HCT116 (cell line): ENCODE data around the gene PHKB. TPM values are rescaled to one million over a fixed set of nuclear protein-coding genes. Genes with fewer than 3 reads are reported as not detected.

ENCODE experiments used
- ATAC-seq: fragments of 200-7000 bp; cut with Tn5 transposase; 2 replicates; pipeline ENCODE4 v1.9.1; 2020; ENCODE audit warnings: mild to moderate bottlenecking, moderate library complexity
- BruUV-seq: library from RNA; stranded (reverse); fragments of 400-500 nt; replicated peaks from 2 replicates; lab custom pipeline; 2021; lab: Mats Ljungman, UMichigan
- CTCF ChIA-PET: fragments of 300-600 bp; sonication (Branson Sonifier 250); formaldehyde crosslinking; loops from one replicate; lab custom pipeline; 2021; ENCODE audit warnings: antibody characterized with exemption; lab: Charles Lee
- POLR2A ChIA-PET: fragments of 300-600, 350-600 bp; sonication (Branson Sonifier 250); formaldehyde crosslinking; loops from one replicate; lab custom pipeline; 2021; ENCODE audit warnings: antibody characterized with exemption; lab: Charles Lee
- RAD21 ChIA-PET, 2 experiments: fragments of 300-600 bp; sonication (Branson Sonifier 250); formaldehyde crosslinking; loops; one replicate each; lab custom pipeline; 2023; ENCODE audit warnings: low total read pairs in 2 of 2; ENCODE audit not compliant: uncharacterized antibody in 2 of 2, unreplicated experiment in 2 of 2, low non-redundant PET in 1 of 2; lab: Charles Lee
- DNase-seq: peaks from one replicate; pipeline ENCODE4 v3.0.0-alpha.2; 2010; ENCODE audit warnings: low read depth, low spot score
- H2AFZ ChIP-seq: fragments of 200-600 bp; shearing (Covaris generic), sonication (generic); 2 replicates; pipeline ENCODE4 v1.6.1; 2017; ENCODE audit warnings: low read depth, mixed run types, mixed read lengths, antibody characterized with exemption, low read length; ENCODE audit not compliant: poor library complexity, severe bottlenecking
- H3K27ac ChIP-seq: 2 replicates; pipeline ENCODE4 v1.5.1; 2012; ENCODE audit warnings: low read depth, low read length
- H3K27me3 ChIP-seq: fragments of 200-600 bp; sonication (generic); 2 replicates; pipeline ENCODE4 v1.6.1; 2016; ENCODE audit warnings: mixed run types, low read length, mixed read lengths; ENCODE audit not compliant: insufficient read depth
- H3K36me3 ChIP-seq, 2 experiments: fragments of 200-500 bp in 1 of 2; fragments of 200-600 bp in 1 of 2; sonication (Bioruptor generic) in 1 of 2; sonication (generic) in 1 of 2; 2 replicates each; pipeline versions ENCODE4 v1.5.1 to v1.6.1; 2014 to 2016; ENCODE audit warnings: low read length in 2 of 2, inconsistent platforms in 1 of 2, mixed read lengths in 1 of 2, mixed run types in 1 of 2; ENCODE audit not compliant: insufficient read depth in 2 of 2, control insufficient read depth in 1 of 2
- H3K4me1 ChIP-seq, 2 experiments: fragments of 200-600 bp in 1 of 2; sonication (generic) in 1 of 2; 2 replicates each; pipeline versions ENCODE4 v1.5.1 to v1.6.1; 2012 to 2017; ENCODE audit warnings: low read length in 2 of 2, inconsistent platforms in 1 of 2, mild to moderate bottlenecking in 1 of 2, mixed read lengths in 1 of 2, mixed run types in 1 of 2, moderate library complexity in 1 of 2; ENCODE audit not compliant: insufficient read depth in 2 of 2, control insufficient read depth in 1 of 2
- H3K4me2 ChIP-seq: fragments of 200-600 bp; sonication (generic); 2 replicates; pipeline ENCODE4 v1.6.1; 2017; ENCODE audit warnings: mixed run types, low read length, mixed read lengths
- H3K4me3 ChIP-seq, 2 experiments: fragments of 200-600 bp in 1 of 2; sonication (generic) in 1 of 2; replicated peaks in 1 of 2; 2 replicates each; pipeline ENCODE4 v1.5.1; 2011 to 2016; ENCODE audit warnings: low read length in 2 of 2, control low read depth in 1 of 2, low read depth in 1 of 2, mild to moderate bottlenecking in 1 of 2, mixed read lengths in 1 of 2, mixed run types in 1 of 2
- H3K79me2 ChIP-seq: fragments of 200-600 bp; sonication (generic); 2 replicates; pipeline ENCODE4 v1.6.1; 2017; ENCODE audit warnings: mild to moderate bottlenecking, mixed run types, low read length, moderate library complexity, mixed read lengths; ENCODE audit not compliant: insufficient read depth
- H3K9ac ChIP-seq: fragments of 200-600 bp; sonication (generic); 2 replicates; pipeline ENCODE4 v1.6.1; 2016; ENCODE audit warnings: low read length, mixed read lengths
- H3K9me2 ChIP-seq: fragments of 200-600 bp; sonication (generic), shearing (Covaris generic); 2 replicates; pipeline ENCODE4 v1.6.1; 2017; ENCODE audit warnings: mixed run types, mild to moderate bottlenecking, moderate library complexity; ENCODE audit not compliant: insufficient read depth
- H3K9me3 ChIP-seq, 2 experiments: fragments of 200-500 bp in 1 of 2; fragments of 200-600 bp in 1 of 2; sonication (Bioruptor generic) in 1 of 2; sonication (generic) in 1 of 2; 2 replicates each; pipeline ENCODE4 v1.6.1; 2014 to 2017; ENCODE audit warnings: low read length in 2 of 2, mixed read lengths in 2 of 2, inconsistent platforms in 1 of 2, low read depth in 1 of 2, mild to moderate bottlenecking in 1 of 2, mixed run types in 1 of 2, moderate library complexity in 1 of 2; ENCODE audit not compliant: control insufficient read depth in 1 of 2, insufficient read depth in 1 of 2
- H4K20me1 ChIP-seq: fragments of 200-600 bp; sonication (generic), shearing (Covaris generic); 2 replicates; pipeline ENCODE4 v1.6.1; 2017; ENCODE audit warnings: mixed run types, mild to moderate bottlenecking, moderate library complexity; ENCODE audit not compliant: insufficient read depth
- ATF3 ChIP-seq: IDR thresholded peaks from 2 replicates; pipeline ENCODE4 v1.6.1; 2012
- CEBPB ChIP-seq: IDR thresholded peaks from 2 replicates; pipeline ENCODE4 v1.6.1; 2012; ENCODE audit warnings: low read depth
- ELF1 ChIP-seq: IDR thresholded peaks from 2 replicates; pipeline ENCODE4 v1.6.1; 2012; ENCODE audit warnings: low read depth, borderline replicate concordance
- EZH2 ChIP-seq: fragments of 200-600 bp; sonication (generic); IDR thresholded peaks from 2 replicates; pipeline ENCODE4 v1.6.1; 2017; ENCODE audit warnings: antibody characterized with exemption, mixed run types
- EZH2phosphoT487 ChIP-seq: fragments of 200-600 bp; IDR thresholded peaks from 2 replicates; pipeline ENCODE4 v1.6.1; 2018; ENCODE audit warnings: antibody characterized with exemption, borderline replicate concordance
- FOSL1 ChIP-seq: IDR thresholded peaks from 2 replicates; pipeline ENCODE4 v1.6.1; 2012; ENCODE audit warnings: low read depth
- JUND ChIP-seq: IDR thresholded peaks from 2 replicates; pipeline ENCODE4 v1.6.1; 2012
- POLR2AphosphoS5 ChIP-seq: IDR thresholded peaks from 2 replicates; pipeline ENCODE4 v1.6.1; 2011; ENCODE audit warnings: mild to moderate bottlenecking, low read depth, low read length, moderate library complexity
- YY1 ChIP-seq: IDR thresholded peaks from 2 replicates; pipeline ENCODE4 v1.6.1; 2011; ENCODE audit warnings: low read length, low read depth, moderate library complexity, mild to moderate bottlenecking; ENCODE audit not compliant: insufficient replicate concordance; ENCODE audit errors: extremely low read depth
- ZBTB33 ChIP-seq: IDR thresholded peaks from 2 replicates; pipeline ENCODE4 v1.6.1; 2011; ENCODE audit warnings: mild to moderate bottlenecking, low read length, moderate library complexity; ENCODE audit not compliant: insufficient replicate concordance; ENCODE audit errors: extremely low read depth
- intact Hi-C: fragments of 100-400 bp; cut with micrococcal nuclease; formaldehyde crosslinking; loops from 2 replicates; pipeline ENCODE4 v1.10.0; 2022
- total RNA-seq: library from RNA; stranded (reverse); gene quantifications from one replicate; pipeline ENCODE4 v1.2.1, GENCODE V29; 2021; ENCODE audit not compliant: unreplicated experiment
- TF ChIP-seq, protein P1 (sequence below), 3 experiments: fragments of 200-600 bp in 1 of 3; sonication (generic) in 1 of 3; IDR thresholded peaks in 2 of 3; conservative IDR thresholded peaks in 1 of 3; 2 replicates each; pipeline ENCODE4 v1.5.1; 2012 to 2017; ENCODE audit warnings: low read depth in 2 of 3, low read length in 2 of 3, antibody characterized with exemption in 1 of 3, borderline replicate concordance in 1 of 3, control low read depth in 1 of 3, mild to moderate bottlenecking in 1 of 3, mixed read lengths in 1 of 3, mixed run types in 1 of 3, moderate library complexity in 1 of 3; ENCODE audit not compliant: insufficient read depth in 1 of 3

Gene PHKB
- total RNA-seq, 1 experiment from 2014 or later: 30.5 TPM

DNA sequence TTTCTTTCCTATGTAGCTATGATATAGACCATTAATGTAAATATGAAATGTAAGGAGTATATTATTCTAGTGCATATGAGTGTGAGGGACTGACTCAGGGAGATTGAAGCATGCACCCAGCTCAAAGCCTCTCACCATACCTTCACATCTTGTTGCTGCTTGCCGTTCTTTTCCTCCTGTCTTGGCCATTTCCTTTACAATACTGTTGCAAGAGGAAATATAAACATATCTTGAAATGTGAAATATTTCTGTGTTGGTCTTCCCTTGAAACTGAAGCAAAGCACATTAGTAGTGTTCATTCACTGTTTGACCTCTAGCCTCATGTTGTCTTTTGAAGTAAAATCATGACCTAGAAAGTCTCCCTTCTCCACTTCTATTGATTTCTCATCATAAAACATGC lies 46.6 kb downstream of the PHKB start:
- Histone ChIP-seq H3K9ac (no peak overlapping the region), H3K27ac (no peak overlapping the region), H3K79me2 (no peaks in the 10 kb centered on the region), H4K20me1 (no peaks in the 10 kb centered on the region), H3K9me2 (no peaks in the 10 kb centered on the region), H3K36me3 (no peaks in the 10 kb centered on the region), H3K4me1 (no peaks in the 10 kb centered on the region), H3K4me3 (no peak overlapping the region), H3K4me2 (no peak overlapping the region), H2AFZ (no peak overlapping the region), H3K27me3 (no peaks in the 10 kb centered on the region), H3K9me3 (no peaks in the 10 kb centered on the region)
- ATAC-seq (no peak), DNase-seq (no peak)
- intact Hi-C loops: no loop called here
- BruUV-seq: no TSS peak
- ChIA-PET RAD21 (no interaction called here), POLR2A (no interaction called here), CTCF (no interaction called here)
- no peak for TF ChIP-seq EZH2phosphoT487
- no peak for TF ChIP-seq YY1
- no peak for TF ChIP-seq ZBTB33
- TF ChIP-seq, protein P1, sequence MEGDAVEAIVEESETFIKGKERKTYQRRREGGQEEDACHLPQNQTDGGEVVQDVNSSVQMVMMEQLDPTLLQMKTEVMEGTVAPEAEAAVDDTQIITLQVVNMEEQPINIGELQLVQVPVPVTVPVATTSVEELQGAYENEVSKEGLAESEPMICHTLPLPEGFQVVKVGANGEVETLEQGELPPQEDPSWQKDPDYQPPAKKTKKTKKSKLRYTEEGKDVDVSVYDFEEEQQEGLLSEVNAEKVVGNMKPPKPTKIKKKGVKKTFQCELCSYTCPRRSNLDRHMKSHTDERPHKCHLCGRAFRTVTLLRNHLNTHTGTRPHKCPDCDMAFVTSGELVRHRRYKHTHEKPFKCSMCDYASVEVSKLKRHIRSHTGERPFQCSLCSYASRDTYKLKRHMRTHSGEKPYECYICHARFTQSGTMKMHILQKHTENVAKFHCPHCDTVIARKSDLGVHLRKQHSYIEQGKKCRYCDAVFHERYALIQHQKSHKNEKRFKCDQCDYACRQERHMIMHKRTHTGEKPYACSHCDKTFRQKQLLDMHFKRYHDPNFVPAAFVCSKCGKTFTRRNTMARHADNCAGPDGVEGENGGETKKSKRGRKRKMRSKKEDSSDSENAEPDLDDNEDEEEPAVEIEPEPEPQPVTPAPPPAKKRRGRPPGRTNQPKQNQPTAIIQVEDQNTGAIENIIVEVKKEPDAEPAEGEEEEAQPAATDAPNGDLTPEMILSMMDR (IDR thresholded peaks at IDR 0.05 in 2 of 3, conservative IDR thresholded peaks at IDR 0.05 in 1 of 3; ENCODE audit: borderline replicate concordance in 1 of 3, insufficient read depth in 1 of 3, low read depth in 2 of 3, low read length in 2 of 3): no peak
- TF ChIP-seq CEBPB: no peak
- TF ChIP-seq ELF1: no peak
- TF ChIP-seq EZH2: no peak
- no peak for TF ChIP-seq JUND
- TF ChIP-seq POLR2AphosphoS5: no peak
- TF ChIP-seq FOSL1: no peak
- TF ChIP-seq ATF3: no peak
